OCI-M1 (cell line): ENCODE measurements around the gene PXDN.
"Not testable (repeated sequence)": the region's sequence is repeated elsewhere in the genome, so short reads cannot be mapped to it uniquely, and the experiment has no call there.

Experiments used
- DNase-seq: peaks from one replicate; lab custom pipeline; 2025; lab: John Stamatoyannopoulos, UW

PXDN gene

DNA sequence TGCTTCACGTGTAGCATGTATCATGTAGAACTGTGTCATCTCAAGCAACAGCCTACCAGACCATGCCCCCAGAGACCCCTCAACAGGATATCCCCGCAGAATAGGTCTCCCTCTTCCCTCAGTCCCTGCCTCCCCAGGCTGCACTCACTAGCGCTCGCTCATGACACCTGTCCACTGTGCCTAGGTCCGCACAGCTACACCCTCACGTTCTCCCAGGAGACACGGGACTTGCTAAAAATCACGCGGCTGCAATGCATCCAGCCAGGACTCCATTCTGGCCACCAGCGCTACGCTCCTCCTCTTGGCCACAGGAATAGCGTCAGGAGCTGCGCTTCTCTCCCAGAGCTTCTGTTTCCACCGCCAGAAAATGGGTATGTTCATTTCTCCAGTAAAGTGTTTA lies 2.5 kb downstream of the PXDN start:
- DNase-seq = no peak

DNA sequence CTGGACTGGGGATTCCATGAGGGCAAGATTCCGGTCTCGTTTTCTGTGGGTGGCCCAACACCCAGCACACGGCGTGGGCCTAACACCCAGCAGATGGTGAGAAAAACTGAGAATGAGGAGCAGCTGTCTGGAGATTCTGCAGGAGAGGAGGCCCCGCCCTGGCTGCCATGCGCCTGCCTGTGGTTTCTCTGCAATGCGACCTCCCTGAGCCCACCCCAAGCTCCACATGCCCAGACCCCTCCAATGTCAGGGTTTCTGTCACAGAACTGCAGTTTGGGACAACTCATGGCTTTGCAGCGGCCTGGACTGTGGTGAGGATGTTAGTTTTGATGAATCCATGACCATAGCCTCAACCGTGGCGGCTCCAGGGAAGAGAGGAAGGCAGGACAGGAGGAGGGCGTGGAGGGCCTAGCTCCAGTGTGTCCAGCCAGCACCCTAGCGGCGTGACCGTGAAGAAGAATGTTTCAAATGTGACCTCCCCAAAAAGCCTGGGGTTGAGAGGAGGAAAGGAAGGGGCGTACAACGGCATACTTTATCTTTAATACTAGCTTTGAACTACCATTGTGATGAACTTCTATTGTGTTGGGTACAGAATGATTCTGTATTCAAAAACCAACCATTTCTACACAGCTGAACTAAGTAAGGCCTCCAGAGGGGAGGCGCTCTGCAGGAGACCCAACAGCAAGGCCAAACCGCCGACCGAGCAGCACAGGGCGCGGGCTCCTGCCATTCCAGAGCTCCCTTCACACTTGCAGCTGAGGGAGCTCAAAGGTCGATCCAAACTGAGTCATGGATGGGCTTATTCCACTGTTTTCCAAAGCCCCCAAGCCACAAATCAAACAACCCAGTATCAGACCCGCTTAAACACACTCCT lies 3.4 kb downstream of the PXDN start:
- DNase-seq = no peak

DNA sequence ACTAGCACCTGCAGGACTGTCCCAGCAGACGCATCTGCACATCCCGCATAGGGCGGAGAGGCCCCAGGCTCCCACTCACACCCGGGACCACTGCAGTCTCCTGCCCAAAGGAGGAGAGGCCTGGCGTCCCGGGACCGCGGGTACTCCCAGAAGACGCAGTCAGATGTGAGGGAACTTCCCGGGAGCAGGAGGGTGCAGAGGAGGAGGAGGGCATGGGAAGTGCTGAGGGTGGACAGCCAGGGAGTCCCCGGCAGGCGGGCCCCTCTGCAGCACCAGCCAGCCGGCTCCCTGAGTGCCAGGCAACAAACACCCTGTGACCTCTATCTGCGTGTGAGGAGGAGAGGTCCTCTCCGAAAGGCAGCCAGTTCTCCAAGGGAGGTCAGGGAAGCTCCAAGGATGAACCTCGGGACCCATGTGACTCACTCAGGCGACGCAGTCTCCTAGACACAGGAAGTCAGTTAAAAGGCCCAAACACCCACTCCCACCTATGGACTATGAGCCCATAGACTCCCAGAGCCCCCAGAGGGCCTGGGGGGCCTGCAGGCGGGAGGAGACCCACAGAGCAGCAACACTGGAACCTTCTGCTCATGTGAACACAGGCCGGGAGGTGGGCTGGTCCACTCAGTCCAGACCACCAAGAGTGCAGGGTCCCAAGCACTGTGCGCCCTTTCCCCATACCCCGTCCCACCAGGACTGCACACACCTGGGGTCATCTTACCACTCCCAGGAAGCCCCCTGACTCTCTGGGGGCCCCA lies 4.2 kb downstream of the PXDN start:
- no peak for DNase-seq

DNA sequence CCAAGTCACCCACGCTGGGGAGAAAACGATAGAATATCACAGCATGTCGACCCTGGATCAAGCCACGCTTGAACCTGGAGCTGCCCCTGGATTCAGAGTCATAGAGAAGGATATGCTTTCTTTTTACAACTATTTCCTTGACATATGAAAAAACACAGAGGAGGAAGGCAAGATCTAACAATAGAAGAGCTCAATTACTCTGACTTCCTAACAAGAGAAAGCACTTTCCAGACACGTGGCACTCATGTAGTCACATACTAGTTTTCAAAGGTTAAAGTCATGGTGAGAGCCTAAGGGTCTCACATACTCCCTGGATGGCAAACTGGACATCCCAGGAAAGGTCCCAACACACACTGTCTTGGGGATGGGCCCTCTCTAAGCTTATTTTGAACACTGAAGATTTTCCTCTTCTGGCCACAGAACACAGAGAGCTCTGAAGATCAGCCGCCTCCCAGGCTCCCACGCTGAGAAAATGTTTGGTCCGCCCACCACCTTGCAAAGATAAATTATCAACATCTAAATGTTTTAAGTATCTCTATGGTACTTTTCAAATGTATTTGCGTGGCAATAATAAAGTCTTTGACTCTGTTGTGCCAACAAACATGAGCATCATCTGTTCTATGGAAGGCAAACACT lies 4.9 kb downstream of the PXDN start:
- no peak for DNase-seq

DNA sequence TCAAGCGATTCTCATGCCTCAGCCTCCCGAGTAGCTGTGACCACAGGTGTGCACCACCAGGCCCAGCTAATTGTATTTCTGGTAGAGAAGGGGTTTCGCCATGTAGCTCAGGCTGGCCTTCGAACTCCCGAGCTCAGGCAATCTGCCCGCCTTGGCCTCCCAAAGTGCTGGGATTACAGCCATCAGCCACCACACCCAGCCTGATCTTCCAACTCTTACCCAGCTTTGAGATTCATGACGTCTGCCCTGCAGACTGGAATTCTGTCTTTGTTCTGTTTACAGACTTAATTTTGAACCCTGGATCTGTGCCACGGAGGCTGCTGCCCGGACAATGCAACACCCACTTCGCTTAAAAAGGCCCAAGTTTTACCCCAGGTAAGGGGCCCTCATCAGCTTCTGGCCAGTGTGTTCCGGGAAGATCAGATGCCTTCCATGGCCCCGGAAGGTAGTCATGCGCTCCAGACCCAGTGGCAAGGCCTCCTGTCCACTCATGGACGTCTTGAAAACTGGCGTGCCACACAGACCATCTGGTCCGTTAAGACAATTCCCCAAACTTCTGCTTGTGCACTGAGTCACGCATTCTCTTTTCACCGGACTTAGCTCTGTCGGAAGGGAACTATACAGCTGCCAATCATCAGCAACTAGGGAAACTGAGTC lies 5.5 kb downstream of the PXDN start:
- no peak for DNase-seq

DNA sequence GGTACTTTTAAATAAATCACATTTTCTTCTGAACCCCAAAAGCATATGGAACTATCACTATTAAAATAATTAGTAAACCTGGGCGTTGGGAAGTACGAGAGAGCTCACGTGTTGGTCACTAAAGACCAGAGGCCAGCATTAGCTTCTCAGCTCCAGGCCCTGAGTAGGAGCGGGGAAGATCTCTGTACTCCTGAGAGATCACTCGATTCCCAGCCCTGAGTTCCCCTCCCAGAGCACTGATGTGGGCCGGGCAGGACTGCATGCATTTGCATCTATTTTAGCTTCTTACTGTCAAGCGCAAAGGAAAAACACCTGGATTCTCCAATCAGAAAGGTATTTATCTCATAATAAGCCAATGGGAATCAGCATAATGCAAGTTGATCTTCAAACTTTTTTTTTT lies 6.2 kb downstream of the PXDN start:
- DNase-seq = no peak

DNA sequence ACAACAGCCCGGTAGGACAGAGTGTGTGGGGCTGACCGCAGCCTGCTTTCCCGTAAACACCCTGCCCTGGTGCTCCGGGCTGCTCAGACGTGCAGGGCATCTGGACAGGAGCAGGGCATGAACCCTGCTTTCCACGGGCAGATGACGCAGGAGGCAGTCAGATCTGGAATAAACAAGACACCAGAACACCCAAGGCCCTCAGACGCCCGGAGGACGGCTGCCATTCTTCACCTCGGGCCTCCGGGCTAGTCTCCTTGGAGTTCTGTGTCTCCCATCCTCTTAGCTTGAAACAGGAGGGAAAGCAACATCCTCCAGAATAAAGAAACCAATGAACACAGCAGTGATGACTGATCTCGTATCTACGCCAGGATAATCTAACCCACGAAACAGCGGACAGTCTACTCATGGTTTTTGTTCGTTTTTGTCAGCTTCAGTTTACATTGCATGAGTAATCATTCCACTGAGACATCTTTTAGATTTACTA lies 7.3 kb downstream of the PXDN start:
- DNase-seq = no peak

DNA sequence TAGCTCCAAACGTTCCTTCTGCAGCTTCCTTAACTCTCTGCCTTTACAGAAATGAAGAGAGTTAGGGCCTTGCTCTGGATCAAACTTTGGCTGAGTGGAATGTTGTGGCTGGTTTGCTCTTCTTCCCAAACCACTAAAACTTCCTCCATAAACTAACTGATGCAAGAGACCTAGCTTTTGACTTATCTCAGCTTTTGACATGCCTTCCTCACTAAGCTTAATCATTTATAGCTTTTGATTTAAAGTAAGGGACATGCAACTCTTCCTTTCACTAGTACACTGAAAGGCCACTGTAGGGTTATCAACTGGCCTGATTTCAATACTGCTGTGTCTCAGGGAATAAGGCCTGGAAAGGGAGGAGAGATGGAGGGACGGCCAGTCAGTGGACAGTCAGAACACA lies 8.3 kb downstream of the PXDN start:
- DNase-seq = no peak

DNA sequence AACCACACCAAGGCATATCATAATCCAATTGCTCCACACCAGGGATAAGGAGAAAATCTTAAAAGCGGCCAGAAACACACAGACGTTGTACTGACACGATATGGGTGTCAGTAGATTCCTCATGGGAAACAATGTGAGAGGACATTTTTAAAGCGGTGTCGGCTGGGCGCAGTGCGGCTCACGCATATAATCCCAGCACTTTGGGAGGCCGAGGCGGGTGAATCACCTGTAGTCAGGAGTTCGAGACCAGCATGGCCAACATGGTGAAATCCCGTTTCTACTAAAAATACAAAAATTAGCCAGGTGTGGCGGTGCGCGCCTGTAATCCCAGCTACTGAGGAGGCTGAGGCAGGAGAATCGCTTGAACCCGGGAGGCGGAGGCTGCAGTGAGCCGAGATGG lies 11.0 kb downstream of the PXDN start:
- DNase-seq = not testable (repeated sequence)

DNA sequence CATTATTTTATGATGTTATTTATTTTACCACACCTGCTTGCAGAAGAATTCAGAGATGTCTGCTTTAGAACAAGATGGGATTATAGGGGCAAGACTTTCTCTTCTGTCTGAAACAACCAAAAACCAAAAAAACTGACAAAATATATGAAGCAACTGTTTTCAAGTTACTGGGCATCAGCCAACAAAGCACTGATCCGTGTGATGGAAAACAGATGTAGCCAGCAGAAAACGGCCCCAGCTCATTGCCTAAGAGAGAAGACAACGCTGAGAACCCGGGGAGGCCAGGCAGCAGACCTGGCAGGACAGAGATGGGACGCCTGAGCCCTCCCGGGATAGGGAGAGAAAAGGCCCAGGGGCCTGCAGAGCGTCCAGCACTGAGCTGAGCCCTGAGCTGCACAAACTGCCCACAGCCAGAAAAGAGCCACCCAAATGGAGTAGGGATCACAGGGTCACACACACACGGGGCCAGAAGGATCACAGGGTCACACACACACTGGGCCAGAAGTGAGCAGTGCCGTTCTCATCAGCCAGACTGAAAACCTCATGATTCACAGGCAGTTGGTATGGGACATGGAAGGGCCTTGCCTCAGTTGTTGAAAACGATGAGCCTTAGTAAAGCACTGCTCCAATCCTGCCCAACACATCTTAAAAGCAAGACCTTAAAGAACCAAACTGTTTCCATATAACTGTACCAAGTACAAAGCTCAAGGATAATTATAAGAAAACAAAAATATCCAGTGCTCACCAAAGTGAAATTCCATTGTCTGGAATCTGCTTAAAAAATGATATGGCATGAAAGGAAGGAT lies 12.1 kb downstream of the PXDN start:
- DNase-seq = no peak

DNA sequence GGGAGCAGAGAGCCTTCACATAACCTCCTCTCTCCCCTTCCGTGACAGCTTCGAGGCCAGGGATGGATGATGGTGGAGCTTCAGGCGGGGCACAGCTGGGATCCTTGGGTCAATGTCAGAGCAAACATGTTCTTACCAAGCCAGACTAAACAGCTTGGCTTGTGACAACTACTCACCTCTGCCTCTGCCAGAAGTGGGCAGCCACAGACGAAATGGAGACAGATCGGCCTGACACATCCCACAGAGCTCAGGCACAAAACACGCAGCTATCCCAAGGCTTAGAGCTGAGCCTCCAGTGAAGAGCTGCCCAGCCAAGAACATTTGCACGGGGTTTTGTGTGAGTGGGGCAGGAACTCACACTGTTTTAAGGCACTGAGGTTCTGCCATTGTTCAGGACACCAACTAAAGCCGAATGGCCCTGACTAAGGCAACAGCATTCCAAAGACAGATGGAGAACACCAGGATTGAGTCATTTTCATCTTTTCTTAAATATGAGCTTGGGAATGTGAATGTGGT lies 12.8 kb downstream of the PXDN start:
- DNase-seq = no peak

DNA sequence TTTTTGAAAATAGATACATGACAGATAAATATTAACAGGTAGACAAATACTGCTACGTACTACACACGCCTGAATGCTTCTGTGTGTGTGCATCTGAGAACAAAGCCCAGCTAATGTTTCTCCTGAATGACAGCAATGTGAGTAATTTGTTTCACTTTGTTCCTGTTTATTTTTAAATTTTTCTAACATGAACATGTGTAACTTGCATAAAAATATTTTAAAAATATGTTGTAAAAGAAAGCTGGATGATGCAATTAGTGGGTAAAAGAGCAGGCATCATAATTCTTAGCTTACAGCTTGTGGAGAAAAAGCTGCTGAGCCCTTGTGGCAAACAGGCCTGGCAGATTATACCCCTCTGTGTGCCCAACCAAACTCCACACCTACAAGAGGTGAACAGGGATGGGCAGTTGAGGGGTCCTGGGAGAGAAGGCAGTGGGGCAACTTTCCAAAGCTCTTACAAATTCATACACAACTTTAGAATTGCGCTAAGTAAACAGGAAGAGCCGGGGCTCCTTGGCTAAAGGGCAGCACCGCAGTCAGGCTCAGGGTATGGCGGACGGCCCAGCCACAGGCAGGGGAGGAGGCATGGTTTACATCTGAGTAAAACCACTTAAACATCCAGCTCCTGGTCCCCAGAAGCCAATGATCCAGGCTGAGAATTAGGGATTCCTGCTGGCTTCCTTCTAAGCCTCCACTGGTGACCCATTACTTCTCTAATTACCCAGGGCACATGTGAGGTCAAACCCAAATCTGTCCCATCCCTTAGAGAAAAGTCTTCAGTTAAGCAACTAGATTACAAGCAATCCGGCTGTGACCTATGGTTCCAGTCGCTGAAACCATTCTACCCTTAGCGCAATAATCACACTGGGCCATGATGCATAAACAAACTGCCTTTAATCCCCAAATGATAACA lies 14.0 kb downstream of the PXDN start:
- DNase-seq = no peak

DNA sequence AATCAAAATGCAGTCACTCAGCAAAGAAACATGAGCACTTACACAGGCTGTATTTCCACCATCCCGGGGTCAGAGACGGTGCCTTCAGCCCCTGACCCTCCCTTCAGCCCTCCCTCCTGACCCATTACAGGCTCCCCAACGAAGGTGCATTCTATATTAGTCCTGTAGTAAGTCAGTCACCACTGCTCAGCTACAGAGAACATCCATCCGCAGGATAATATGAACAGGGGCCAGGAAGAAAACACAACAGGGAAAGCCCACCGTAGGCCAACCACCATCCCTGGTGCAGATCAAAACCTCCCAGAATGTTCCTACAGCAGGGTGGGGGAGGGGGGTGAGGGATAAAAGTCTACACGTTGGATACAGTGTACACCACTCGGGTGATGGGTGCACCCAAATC lies 15.1 kb downstream of the PXDN start:
- DNase-seq = no peak

DNA sequence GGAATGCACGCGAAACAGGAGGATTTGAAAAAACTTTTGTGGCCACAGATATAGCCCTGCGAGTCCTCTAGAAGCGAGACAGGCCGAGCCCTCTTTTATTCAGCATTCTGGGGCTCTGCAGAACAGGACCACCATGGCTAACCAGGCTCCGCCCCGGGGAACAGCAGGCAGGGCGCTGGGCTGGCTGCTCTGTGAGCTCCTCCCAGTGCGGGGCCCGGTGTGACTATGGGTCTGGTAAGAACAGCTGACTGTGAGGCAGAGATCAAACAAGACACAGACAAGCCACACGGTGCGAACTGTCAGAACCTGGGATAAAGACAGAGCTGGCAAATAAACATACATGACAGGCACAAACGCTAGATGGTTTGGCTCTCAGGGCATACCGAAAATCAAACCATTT lies 15.5 kb downstream of the PXDN start:
- no peak for DNase-seq

DNA sequence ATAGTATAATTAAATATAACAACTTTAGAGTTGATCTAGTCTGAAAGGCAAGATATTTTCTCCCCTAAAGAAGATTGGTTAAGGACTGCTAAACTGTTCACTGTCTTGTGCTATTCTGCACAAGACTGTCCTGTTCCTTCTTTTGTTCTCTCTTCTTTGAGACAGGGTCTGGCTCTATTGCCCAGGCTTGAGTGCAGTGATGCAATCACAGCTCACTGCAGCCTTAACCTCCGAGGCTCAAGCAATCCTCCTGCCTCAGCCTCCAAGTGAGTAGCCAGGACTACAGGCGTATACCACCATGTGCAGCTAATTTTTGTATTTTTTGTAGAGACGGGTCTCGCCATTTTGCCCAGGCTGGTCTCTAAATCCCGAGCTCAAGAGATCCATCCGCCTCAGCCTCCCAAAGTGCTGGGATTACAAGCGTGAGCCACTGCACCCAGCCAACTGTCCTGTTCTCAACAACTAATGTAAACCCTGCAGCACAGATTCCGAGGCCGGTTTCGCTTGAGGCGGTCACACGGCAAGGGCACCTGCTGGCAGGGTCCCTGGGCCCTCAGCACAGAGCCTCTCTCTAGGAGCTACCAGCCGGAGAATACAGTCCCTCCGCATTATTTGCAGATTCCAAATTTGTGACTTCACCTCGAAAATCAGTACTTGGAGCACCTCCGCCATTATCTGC lies 16.4 kb downstream of the PXDN start:
- no peak for DNase-seq

DNA sequence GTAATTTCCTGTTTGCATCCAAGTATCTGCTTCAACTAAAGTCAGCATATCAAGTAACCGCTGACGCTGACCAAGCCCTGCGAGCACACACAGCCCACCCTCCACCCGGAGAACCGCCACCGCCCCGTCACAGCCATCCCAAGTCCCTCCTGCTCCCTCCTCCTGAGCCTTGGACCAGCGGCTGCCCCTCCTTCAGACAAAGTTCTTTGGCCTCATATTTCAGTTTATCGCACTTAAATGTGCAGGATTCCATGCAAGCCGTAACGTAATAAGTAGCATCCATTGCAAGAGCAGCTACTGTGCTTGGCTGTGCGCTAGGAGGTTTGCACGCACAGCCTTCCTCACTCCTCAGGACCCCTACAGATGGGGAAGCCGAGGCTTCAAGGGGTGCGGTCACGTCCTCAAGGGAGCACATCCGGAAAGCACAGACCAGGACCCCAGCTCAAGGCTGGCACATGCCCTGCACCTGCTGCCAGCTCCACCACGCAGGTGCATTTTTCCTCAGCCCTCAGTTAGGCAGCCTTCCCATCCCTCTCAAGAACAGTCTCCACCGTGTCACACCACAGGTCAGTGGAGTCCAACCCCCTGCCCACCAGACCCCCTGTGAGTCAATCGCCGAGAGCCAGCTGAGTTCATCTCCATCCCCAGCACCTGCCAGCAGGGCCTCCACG lies 17.1 kb downstream of the PXDN start:
- DNase-seq = no peak

DNA sequence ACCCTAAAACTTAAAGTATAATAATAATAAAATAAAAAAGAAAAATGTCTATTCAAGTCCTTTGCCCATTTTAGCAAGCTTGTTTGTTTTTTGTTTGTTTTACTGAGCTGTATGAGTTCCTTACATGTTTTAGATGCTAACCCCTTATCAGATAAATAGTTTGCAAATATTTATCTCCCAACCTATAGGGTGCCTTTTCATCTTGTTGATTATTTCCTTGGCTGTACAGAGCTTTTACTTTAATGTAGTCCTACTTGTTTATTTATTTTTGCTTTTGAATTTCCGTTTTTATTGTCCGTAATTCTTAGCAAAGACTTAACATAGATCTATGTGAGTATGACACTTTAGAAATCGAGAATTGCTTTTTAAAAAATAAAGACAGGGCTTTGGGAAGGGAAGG lies 17.8 kb downstream of the PXDN start:
- no peak for DNase-seq

DNA sequence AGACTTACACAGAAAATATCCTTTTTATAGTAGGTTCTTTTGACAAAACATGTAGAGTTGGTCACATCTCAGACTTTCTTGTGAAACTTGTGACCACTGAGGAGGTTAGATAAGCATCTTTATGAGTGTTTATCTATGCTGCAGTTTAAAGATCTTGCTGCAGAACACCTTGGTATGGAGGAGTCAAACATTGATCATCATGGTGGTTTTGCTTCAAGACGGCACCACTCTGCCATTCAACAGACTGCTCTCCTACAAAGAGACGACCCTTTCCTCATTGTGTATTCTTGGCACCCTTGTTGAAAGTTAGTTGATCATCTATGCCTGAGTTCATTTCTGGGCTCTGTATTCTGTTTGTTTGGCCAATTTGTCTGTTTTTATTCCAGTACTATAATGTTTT lies 20.0 kb downstream of the PXDN start:
- DNase-seq = not testable (repeated sequence)
